Adrenal gland (tissue), 5 donors: Measurements from ENCODE around the gene GSTO2.

Experiments
- POLR2A ChIP-seq, 2 donors: fragments of 450-650 bp; IDR thresholded peaks; one replicate each; pipeline ENCODE4 v1.6.1; 2017; ENCODE audit warnings: antibody characterized with exemption in 2 of 2, mild to moderate bottlenecking in 2 of 2, moderate library complexity in 1 of 2
- TF ChIP-seq, protein P1 (sequence below), 6 experiments: fragments of 450-650 bp in 4 of 6; fragments of 200-600 bp in 2 of 6; sonication (generic) in 1 of 6; IDR thresholded peaks; 1 replicate in 5 of 6; 2 replicates in 1 of 6; pipeline versions ENCODE4 v1.5.1 to v1.8.0; 2016 to 2021; ENCODE audit warnings: antibody characterized with exemption in 6 of 6, mild to moderate bottlenecking in 2 of 6, moderate library complexity in 1 of 6
- donor health status: DM: no; HTN: no; CAD: no.

DNA sequence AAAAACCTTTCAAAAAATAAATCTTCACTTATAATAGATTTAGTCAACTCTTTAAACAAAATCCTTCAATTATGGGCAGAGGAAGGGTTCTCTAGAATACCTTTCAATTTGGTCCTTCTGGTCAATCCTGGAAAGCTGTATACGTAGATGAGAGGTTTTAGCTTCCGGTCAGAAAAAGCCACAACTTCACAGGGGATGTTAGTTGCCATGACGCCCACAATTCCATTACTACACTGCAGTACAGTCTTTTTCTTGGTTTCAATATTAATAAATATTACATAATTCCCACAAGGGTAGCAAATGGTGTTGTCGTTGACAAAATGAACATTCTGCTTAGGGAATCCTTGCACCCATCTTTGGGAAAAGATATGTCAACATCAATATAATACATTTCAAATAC, 38.5 kb upstream of the GSTO2 start:
- TF ChIP-seq, protein P1, sequence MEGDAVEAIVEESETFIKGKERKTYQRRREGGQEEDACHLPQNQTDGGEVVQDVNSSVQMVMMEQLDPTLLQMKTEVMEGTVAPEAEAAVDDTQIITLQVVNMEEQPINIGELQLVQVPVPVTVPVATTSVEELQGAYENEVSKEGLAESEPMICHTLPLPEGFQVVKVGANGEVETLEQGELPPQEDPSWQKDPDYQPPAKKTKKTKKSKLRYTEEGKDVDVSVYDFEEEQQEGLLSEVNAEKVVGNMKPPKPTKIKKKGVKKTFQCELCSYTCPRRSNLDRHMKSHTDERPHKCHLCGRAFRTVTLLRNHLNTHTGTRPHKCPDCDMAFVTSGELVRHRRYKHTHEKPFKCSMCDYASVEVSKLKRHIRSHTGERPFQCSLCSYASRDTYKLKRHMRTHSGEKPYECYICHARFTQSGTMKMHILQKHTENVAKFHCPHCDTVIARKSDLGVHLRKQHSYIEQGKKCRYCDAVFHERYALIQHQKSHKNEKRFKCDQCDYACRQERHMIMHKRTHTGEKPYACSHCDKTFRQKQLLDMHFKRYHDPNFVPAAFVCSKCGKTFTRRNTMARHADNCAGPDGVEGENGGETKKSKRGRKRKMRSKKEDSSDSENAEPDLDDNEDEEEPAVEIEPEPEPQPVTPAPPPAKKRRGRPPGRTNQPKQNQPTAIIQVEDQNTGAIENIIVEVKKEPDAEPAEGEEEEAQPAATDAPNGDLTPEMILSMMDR (IDR thresholded peaks at IDR 0.05) = no peak
- TF ChIP-seq POLR2A (IDR thresholded peaks at IDR 0.05) = no peak
